ENCODE data around the gene FIBCD1. TPM values are rescaled to one million over a fixed set of nuclear protein-coding genes. Genes with fewer than 3 reads are reported as not detected.

Gene FIBCD1
- total and polyA plus RNA-seq, 2 experiments from 2014 or later: 4.4 to 5.6 TPM

DNA sequence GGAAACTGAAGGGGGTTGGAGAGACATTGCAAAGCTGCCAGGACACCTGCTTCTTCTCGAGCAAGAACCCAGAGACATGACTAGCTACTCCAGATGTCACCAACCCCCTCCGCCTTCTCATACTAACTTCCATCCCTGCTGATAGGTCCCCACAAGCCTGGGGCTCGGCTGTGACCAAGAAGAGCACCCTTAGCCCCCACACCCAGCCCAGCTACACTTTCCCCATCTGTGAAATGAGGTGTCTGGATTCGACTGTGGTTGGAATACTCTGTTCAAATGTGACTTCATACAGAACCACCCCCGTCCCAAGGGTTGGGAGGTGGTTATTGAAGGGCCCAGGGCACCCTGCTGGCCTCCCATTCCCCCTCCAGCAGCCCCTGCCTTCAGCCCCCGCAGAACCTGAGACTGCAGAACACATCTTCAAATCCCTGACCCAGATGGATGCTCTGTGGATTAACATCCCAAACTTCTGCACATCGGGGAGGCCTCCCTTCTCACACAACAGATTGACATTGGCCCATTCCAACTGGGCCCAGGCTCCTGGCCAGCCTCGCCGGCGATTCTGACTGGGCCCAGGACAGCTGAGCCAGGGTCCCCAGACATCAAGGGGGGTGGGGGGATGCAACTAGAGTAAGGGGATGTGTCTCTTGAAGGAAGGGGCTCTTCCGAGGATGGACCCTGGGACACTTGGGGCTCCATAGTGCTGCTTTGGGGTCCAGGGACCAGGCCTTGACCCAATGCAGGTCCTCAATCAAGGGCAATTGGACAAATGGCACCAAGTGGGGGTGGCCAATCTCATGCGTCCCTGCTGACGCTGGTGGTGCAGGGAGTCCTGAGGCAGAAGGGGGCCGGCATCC, 21.7 kb upstream of the FIBCD1 start:
- H3K79me2 ChIP-seq (replicated peaks; ENCODE audit: insufficient read depth): no peaks in the 10 kb centered on the region
- Mint-ChIP-seq H3K27ac (no peak overlapping the region), H3K27me3 (ENCODE audit: insufficient read depth, low read depth, poor library complexity) (peaks cover 12% of the 10 kb centered on the region), H3K4me1 (peaks cover 4% of the 10 kb centered on the region; the same call in 2 of the 3 replicates), H3K9me3 (peaks cover 26% of the 10 kb centered on the region), H3K4me3 (no peak overlapping the region), H3K36me3 (ENCODE audit: low read depth) (peaks cover 5% of the 10 kb centered on the region)
- H2AFZ ChIP-seq: no peak overlapping the region
- no peaks in the 10 kb centered on the region for H3K27me3 ChIP-seq (ENCODE audit: insufficient read depth)
- H3K27ac ChIP-seq (ENCODE audit: low read depth): no peak overlapping the region
- H3K4me1 ChIP-seq (ENCODE audit: insufficient read depth): no peaks in the 10 kb centered on the region
- no peaks in the 10 kb centered on the region for H3K36me3 ChIP-seq (ENCODE audit: insufficient read depth)
- H3F3A ChIP-seq (replicated peaks; ENCODE audit: low read depth): no peaks in the 10 kb centered on the region
- no peak for TF ChIP-seq ZNF114 (CRISPR knock-in tag; IDR thresholded peaks at IDR 0.05)
- TF ChIP-seq EZH2 (IDR thresholded peaks at IDR 0.05; ENCODE audit: low read depth, unreplicated experiment): no peak
- no peak for TF ChIP-seq ETS1 (IDR thresholded peaks at IDR 0.05)
- no peak for TF ChIP-seq POLR2AphosphoS5 (IDR thresholded peaks at IDR 0.05; ENCODE audit: low read depth)
- no peak overlapping the region for H3K4me3 ChIP-seq
- H3K9me2 ChIP-seq (ENCODE audit: insufficient read depth): no peaks in the 10 kb centered on the region; the same call in 1 of the 2 replicates
- no peaks in the 10 kb centered on the region for H4K20me1 ChIP-seq (replicated peaks; ENCODE audit: insufficient read depth)
- no peak overlapping the region for H3K4me2 ChIP-seq
- DNase-seq (ENCODE audit: low spot score) (no peak), ATAC-seq (no peak)

- no peaks in the 10 kb centered on the region for H3F3A ChIP-seq (replicated peaks; ENCODE audit: low read depth)
- H3K36me3 Mint-ChIP-seq (ENCODE audit: low read depth): peaks cover 5% of the 10 kb centered on the region
- no peak overlapping the region for H3K27ac ChIP-seq (ENCODE audit: low read depth)
- no peaks in the 10 kb centered on the region for H3K36me3 ChIP-seq (ENCODE audit: insufficient read depth)
- peaks cover 4% of the 10 kb centered on the region; the same call in 2 of the 3 replicates for H3K4me1 Mint-ChIP-seq
- H3K9me2 ChIP-seq (ENCODE audit: insufficient read depth): no peaks in the 10 kb centered on the region; the same call in 1 of the 2 replicates
- H3K4me1 ChIP-seq (ENCODE audit: insufficient read depth): no peaks in the 10 kb centered on the region
- no peak overlapping the region for H2AFZ ChIP-seq
- peaks cover 12% of the 10 kb centered on the region for H3K27me3 Mint-ChIP-seq (ENCODE audit: insufficient read depth, low read depth, poor library complexity)
- no peak overlapping the region for H3K4me2 ChIP-seq
- H3K27me3 ChIP-seq (ENCODE audit: insufficient read depth): no peaks in the 10 kb centered on the region
- no peak overlapping the region for H3K27ac Mint-ChIP-seq
- ATAC-seq (no peak), DNase-seq (ENCODE audit: low spot score) (no peak)
- peaks cover 26% of the 10 kb centered on the region for H3K9me3 Mint-ChIP-seq
- H3K4me3 Mint-ChIP-seq: no peak overlapping the region
- no peaks in the 10 kb centered on the region for H4K20me1 ChIP-seq (replicated peaks; ENCODE audit: insufficient read depth)
- H3K4me3 ChIP-seq: no peak overlapping the region
- H3K79me2 ChIP-seq (replicated peaks; ENCODE audit: insufficient read depth): no peaks in the 10 kb centered on the region
- no peak for TF ChIP-seq JUNB (IDR thresholded peaks at IDR 0.05; ENCODE audit: unreplicated experiment)
- TF ChIP-seq POLR2AphosphoS5 (IDR thresholded peaks at IDR 0.05; ENCODE audit: low read depth): no peak
- no peak for TF ChIP-seq EZH2 (IDR thresholded peaks at IDR 0.05; ENCODE audit: low read depth, unreplicated experiment)
- TF ChIP-seq ZNF114 (CRISPR knock-in tag; IDR thresholded peaks at IDR 0.05): no peak
- TF ChIP-seq ZNF331 (CRISPR knock-in tag; IDR thresholded peaks at IDR 0.05; ENCODE audit: low read depth): no peak
- TF ChIP-seq STAT1 (IDR thresholded peaks at IDR 0.05; ENCODE audit: unreplicated experiment): no peak
- TF ChIP-seq NANOG (IDR thresholded peaks at IDR 0.05; ENCODE audit: borderline replicate concordance): no peak
- TF ChIP-seq ETS1 (IDR thresholded peaks at IDR 0.05): no peak
- no peak for TF ChIP-seq REST (IDR thresholded peaks at IDR 0.05; ENCODE audit: unreplicated experiment)
These were observed 20.8 kb upstream of the FIBCD1 start for GRCh38 chr9:130959809-130960334.

All from GM23338 (cell line).